NCI-H146 treated with DMSO at 0.1 percent for 48 hours (cell line): ENCODE measurements around the gene GDPGP1.
"Not testable (repeated sequence)": the region's sequence is repeated elsewhere in the genome, so short reads cannot be mapped to it uniquely, and the experiment has no call there.

ENCODE experiments used
- DNase-seq: peaks from one replicate; lab custom pipeline; 2025; ENCODE audit not compliant: unreplicated experiment; lab: John Stamatoyannopoulos, UW

Gene GDPGP1

DNA sequence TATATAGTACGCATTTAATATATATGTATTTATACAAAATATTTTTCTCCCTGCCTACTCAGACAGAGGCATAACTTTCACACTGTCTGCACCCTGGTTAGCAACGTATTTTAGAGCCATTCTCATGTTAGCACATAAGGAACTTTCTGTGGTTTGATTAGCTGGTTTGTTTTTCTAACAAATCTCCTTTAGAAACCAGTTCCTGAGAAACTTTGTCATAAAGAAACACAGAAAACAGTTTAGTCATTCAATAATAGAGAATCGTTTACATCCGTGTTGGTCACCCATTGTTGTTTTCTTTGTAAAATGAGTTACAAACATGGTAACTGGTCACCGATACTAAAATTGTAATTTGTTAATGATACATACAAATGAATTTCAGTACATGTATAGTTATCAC is 25.5 kb downstream of the GDPGP1 start:
- DNase-seq: no peak

DNA sequence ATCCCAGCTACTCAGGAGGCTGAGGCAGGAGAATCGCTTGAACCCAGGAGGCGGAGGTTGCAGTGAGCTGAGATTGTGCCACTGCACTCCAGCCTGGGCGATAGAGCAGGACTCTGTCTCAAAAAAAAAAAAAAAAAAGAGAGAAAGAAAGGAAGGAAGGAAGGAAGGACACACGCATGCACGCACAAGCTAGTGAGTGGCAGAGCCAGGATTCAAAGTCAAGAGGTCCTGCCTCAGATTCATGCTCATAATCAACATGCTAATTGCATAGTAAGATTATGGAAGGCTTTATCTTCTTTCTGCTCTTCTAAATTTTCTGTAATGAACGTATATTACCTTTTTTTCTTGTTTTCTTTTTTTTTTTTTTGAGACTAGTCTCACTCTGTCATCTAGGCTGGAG is 26.7 kb downstream of the GDPGP1 start:
- DNase-seq: not testable (repeated sequence)

DNA sequence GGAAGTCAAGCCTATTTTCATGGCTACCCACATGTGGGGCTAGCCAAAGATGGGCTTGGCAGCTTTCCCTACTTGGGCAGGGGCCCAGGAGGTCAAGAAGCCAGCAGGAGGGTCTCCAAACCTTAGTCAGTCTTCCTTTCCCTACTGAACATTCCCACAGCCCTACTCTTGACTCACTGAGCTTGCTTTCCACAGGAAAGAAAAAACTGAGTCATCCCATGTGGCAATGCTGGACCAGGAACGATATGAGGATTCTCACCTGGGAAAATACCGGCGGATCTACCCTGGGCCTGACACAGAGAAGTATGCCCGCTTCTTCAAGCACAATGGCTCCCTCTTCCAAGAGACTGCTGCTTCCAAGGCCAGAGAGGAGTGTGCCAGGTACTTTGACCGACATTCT is 27.8 kb downstream of the GDPGP1 start:
- no peak for DNase-seq

DNA sequence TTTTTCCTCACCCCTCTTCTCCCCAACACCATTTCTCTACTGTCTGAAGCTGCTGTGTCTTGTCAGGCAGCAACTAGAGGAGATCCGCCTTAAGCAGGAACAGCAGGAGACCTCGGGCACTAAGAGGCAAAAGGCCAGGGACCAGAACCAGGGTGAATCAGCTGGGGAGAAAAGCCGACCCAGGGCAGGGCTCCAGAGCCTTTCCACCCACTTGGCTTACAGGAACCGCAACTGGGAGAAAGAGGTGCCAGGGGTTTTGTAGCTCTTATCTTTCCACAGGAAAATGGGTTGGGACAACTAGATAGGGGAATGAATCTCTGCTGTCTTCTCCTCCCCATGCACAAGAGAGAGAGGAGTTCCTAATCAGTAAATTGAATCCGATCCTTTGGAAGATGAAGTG is 28.4 kb downstream of the GDPGP1 start:
- DNase-seq: no peak

DNA sequence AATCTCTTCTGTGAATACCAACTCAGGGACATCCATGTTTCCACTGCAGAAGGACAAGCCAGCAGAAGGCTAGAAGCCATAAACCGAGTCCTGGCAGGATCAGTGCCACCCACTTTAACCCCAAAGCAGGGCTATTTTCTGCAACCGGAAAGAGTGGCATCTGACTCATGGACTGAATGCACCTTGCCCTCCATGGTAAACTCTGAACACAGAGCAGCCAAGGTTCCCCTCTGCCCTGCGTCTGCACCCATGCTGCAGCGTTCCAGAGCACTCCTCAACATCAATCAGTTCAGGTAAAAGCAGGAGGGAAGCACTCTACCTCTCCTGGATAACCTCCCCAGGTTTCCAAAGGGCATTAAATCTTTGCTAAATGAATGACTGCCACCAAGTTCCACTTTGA is 30.7 kb downstream of the GDPGP1 start:
- DNase-seq: no peak

DNA sequence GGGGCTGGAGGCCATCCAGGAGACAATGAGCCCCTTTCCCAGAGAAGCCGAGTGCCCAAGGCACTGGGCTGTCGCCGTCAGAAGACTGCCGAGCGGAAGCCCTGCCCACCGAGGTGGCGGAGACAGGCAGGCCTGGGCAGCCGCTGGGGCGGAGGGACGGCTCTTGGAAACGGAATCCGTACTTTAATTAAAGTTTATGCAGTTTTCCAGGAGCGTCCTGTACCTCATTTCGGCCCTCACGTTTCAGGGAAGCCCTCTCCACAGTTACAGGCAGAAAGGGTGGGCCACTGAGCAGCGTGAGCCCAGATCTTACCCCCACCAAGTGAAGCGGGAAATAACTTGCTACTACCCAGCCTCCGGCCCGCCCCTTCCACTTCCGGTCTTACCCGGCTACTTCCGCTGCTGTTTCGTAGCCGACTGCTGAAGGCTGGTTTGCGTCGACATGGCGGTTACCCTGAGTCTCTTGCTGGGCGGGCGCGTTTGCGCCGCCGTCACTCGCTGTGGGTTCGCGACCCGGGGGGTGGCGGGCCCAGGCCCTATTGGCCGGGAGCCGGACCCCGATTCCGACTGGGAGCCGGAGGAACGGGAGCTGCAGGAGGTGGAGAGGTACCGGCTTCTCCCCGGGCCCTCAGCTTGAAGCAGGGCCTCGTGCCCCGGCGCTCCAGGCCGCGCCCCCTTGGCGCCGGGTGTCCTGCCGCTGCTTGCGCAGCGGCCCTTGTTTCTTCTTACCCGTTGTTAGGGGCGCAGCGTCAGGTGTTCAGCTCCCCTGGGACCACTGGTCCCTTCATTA is 31.5 kb downstream of the GDPGP1 start, which contains the start of gene NGRN:
TSS of gene NGRN (plus strand) at position 402 of the 790 bp plus-strand sequence. CDS start at position 443, 41 bp downstream.
- peak; percentile 56 for DNase-seq

DNA sequence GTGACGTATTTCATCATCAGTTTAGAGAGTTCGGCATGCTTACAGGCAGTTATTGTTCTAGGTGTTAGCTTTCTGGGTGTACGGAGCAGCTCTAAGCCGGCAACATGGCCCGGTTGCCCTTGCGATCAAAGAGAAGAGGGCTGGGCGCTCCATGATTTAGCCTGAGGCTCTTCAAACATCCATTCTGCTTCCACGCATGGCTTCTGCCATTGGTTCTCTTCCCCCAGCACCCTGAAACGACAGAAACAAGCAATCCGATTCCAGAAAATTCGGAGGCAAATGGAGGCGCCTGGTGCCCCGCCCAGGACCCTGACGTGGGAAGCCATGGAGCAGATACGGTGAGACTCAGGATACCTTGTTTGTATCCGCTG is 32.0 kb downstream of the GDPGP1 start:
- DNase-seq: peak; percentile 41

DNA sequence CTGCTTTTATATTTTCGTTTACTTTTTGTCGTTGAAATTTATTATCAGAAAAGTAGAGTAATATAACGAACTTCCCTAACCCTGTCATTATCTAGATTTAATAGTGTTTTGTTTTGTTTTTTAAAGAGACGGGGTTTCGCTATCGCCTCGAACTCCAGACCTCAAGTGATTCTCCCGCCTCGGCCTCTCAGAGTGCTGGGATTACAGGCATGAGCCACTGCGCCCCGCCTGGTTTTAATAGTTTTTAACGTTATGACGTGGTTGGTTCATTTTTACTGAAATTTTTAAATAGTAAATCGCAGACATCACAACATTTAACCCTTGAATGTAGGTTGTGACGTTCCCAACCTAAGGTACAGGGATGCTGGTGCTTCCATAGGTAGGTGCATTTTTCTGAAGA is 32.5 kb downstream of the GDPGP1 start:
- DNase-seq: no peak

DNA sequence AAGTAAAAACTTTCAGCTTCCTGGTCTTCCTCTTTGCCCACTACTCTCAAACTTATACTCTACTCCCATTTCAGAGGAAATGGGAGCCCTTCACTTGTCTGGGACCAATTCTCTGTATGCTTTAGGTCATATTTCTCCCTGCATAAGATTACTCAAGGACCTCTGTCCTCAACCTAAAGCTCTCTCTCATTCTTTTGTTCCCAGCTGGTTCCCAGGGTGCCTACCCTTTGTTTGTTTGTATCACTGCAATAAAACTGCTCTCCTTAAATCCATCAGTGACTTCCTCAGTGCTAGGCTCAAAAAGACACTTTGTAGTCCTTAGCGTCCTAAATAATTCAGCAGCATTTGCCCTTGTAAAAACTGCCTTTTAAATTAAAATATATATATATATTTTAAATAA is 34.4 kb downstream of the GDPGP1 start:
- DNase-seq: no peak

DNA sequence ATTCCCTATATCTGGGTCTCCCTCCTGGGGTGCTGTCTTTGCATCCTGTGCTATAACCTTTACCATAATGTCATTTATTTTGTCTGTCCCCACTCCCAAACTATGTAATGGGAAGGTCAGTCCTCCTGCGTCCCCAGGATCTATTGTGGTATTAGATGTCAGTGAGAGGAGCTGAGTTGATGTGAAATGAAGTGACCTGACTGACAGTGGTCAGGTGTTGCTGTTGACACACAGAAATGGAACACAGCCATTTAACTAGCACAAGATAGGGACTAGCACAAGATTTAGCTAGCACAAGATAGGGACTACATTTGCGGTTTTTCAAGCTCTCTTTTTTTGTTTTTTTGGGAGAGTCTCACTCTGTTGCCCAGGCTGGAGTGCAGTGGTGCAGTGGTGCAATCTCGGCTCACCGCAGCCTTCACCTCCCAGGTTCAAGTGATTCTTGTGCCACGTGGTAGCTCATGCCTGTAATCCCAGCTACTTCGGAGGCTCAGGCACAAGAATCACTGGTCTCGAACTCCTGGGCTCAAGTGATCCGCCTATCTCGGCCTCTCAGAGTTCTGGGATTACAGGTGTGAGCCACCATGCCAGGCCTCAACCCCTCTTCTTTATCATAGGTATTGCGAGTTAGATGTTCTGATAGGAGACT is 36.6 kb downstream of the GDPGP1 start:
- no peak for DNase-seq

DNA sequence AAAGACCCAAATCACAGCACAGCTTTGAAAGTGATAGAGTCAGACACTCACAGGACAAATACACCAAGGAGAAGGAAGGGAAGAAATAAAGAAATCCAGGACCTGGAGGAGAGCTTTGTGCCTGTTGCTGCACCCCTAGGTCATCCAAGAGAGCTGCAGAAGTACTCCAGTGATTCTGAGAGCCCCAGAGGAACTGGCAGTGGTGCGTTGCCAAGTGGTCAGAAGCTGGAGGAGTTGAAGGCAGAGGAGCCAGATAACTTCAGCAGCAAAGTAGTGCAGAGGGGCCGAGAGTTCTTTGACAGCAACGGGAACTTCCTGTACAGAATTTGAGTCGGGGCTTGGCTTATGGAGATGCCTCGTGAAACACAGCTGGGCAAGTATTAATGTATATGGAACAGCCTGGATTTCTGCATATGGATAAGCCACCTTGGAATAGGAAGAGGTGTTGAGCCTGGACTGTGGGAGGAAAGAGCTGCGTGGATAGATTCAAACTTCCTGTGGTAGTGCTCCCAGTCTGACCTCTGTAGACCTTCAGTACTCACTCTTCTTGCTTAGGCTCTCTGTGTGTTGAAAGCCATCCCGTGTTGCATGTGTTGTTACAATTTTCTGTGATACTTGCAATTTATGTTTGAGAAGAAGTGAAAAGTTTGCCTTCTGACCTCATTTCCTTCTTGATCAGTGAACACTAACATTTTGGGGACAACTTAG is 37.6 kb downstream of the GDPGP1 start:
- DNase-seq: no peak

DNA sequence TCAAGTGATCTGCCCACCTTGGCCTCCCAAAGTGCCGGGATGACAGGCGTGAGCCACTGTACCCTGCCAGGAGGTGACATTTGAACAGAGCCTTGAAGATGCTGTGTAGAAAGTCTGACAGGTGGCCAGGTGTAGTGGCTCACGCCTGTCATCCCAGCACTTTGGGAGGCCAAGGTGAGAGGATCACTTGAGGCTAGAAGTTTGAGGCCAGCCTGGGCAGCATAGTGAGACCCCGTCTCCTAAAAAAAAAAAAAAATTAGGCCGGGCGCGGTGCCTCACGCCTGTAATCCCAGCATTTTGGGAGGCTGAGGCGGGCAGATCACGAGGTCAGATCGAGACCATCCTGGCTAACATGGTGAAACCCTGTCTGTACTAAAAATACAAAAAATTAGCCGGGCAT is 44.5 kb downstream of the GDPGP1 start:
- DNase-seq: not testable (repeated sequence)

DNA sequence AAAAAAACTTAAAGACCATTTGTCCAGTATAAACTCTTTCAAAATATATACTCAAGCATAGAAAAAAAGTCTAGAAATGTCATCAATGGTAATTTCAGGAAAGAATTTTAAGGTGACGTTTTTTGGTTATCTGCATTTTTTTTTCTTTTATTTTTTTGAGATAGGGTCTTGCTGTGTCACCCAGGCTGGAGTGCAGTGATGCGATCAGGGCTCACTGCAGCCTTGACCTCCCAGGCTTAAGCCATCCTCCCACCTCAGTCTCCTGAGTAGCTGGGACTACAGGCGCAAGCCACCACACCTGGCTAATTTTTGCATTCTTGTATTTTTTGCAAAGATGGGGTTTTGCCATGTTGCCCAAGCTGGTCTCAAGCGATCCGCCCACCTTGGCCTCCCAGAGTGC is 46.7 kb downstream of the GDPGP1 start:
- not testable (repeated sequence) for DNase-seq

DNA sequence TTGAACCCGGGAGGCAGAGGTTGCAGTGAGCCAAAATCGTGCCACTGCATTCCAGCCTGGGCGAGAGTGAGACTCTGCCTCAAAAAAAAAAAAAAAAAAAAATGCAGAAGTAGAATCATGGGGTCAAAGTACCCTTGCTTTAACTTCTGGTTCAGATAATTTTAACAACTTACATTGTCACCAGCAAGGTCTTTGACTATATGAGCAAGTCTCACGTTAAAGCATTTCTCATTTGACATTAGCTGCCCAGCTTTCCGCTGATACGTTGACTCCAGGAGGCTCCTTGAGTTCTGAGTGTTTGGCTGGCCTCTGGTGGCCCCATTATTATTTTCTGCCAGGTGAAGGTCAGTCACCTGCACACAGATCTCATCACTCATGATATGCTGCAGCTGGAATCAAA is 47.6 kb downstream of the GDPGP1 start:
- peak; percentile 5 for DNase-seq

DNA sequence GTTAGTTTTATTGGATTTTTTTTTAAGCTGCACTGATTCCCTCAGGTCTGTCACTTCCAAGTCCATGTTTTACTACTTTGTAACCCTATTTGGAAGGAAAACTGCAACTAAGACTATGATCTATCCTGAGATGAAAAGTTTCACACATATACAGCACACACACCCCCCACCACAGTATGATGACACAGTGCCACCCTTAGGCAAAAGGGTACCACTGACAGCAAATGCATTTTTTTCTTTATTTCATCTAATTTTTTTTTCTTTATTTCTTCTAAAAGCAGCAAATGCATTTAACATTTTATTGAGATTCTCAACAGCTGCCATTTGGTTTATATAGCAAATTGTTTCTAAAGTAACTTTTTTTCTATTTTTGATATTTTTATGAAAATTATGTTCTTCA is 52.7 kb downstream of the GDPGP1 start:
- DNase-seq: no peak

DNA sequence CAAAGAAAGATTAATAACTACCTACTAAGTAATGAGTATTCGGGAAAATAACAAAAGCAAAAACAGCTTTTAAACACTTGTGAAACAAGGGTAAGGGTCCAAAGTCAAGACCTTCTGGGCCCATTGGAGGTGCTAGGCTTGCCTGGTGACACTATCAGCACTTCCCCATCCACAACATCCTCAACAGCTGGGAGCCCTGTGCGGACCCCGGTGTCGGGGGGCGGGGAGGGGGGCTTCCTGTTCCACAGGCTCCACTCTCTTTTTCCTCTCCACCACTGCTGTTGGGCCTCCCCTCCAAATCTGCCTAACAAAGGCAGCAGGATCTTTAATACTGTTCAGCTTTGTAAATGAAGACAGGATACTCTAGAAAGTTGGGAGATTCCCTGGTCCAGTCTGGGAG is 53.1 kb downstream of the GDPGP1 start:
- no peak for DNase-seq

DNA sequence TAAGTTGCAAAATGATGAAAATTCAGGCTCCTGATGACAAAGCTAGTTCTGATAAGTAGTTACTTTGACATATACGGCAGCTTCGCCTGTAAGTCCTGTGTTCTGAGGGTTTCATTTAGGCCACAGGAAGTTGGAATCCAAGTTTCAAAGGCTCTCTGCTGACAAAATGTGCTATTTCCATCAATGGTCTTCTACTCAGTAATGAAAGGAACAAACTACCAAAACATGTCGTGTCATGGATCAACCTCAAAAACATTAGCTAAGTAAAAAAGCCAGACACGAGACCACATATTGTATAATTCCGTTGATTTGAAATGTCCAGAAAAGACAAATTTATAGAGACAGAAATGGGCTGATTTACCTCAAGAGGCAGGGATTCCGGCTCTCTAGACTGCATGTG is 53.9 kb downstream of the GDPGP1 start:
- DNase-seq: no peak

DNA sequence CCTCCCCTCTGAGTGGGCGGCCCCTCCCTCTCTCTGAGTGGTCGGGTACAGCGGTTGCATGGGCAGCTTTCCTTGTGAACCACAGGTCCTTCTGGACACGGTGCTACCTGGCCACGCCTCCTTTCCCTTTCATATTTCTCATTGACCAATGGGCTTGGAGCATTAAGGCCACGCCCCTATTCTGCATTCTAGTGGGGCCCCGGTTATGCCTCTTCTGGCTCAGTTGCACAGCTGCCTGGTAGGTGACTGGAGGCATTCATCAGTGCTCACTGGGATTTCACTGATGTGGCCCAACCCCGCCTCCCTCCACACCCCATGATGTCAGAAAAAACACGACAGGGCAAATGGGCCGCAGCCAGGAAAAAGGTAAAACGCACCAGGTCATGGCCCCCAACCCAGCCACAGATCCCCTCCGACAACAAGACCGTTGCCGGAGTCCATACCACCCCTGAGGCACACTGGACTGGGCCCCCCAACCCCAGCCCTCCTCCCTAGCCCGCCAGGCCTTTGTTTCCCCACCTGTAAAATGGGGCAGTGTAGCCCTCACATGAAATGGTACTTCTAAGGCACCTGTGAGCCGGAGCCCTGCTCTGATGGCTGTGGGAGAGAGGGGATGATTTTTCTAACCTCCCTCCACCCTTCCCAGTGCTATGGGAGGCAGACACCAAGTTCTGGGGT is 57.8 kb downstream of the GDPGP1 start:
- no peak for DNase-seq

DNA sequence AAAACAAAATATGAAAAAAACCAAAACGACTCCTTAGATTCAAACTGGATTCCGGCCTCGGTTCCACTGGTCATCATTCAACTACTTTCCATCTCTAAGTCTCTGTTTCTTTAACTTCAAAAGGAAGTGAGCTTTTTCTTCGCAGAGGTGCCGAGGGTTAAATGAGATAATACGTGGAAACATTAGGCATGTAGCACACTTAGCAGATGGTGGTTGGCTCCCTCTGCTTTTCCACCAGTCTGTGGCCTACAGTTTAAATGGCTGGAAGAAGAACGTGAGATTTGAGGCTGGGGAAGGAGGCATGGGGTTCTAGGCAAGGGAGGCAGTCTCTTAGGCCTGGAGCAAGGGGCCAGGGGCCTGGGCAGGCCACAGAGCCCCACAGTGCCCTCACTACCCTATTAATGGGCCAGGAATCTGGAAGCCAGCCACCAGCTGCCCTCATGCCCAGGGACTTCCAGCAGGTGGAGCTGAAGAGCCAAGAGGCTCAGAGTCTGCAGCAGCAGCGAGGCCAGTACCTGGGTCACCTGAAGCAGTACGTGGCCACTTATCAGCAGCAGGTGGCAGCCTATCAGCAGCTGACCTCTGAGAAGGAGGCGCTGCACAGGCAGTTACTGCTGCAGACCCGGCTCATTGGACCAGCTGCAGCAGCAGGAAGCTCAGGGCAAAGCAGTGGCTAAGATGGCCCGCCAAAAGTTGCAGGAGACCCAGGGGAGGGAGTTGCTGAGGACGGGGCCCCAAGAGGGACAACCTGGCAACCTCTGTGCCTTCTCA is 59.2 kb downstream of the GDPGP1 start:
- peak; percentile 79 for DNase-seq

DNA sequence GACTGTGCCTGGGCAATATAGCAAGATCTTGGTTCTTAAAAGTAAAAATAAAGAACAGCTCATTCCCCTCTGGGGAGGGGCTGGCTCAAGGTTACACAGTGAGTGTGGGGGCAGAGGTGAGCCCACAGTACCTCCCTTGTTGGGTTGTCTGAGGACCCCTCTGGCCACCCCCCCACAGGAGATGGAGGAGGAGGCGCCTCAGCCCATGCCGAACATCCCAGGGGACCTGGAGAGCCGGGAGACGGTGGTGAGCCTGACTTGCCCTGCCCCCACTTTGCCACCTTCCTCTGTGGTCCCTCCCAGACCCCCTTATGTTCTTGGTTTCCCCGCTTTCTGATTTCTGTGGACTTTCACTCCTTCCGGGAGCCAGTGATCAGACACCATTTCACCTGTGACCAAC is 60.1 kb downstream of the GDPGP1 start:
- DNase-seq: no peak
